Fibroblast of skin of back (primary cell): Measurements from ENCODE around the gene MGAT5.

Experiments
- DNase-seq: peaks from one replicate; pipeline ENCODE4 v3.0.0-alpha.2; 2013

Gene MGAT5

GRCh38 chr2:134402410-134402809, 148.5 kb downstream of the MGAT5 start:
- DNase-seq, result peak; percentile 89

GRCh38 chr2:134405611-134406081, 151.8 kb downstream of the MGAT5 start:
- peak; percentile 37 for DNase-seq

- no peak for DNase-seq
These were observed 152.4 kb downstream of the MGAT5 start for GRCh38 chr2:134406311-134406710.

GRCh38 chr2:134406736-134407135, 152.9 kb downstream of the MGAT5 start:
- DNase-seq, result no peak

GRCh38 chr2:134407154-134407890, 153.4 kb downstream of the MGAT5 start:
- no peak for DNase-seq

DNA sequence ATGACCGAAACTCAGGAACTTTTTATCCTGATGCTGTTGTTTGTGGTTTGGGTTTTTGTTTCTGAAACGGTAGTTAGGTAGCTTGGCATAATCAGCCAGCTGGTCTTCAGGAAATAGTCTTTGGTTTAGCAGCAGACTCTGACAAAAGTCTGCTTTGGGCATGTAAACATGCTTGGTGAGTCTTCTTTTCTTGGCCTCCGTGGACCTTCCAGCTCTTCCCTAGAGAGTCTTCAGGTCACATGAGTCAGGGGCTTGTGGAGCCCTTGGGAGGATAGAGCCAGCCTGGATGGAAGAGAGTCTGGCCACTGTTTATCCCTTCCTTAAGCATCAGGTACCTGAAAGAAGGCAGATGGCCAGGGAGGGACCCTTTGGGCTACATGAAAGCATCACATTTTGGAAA, 154.5 kb downstream of the MGAT5 start:
- DNase-seq, result peak; percentile 73

- peak; percentile 61 for DNase-seq
These were observed 154.9 kb downstream of the MGAT5 start for GRCh38 chr2:134408791-134409190.

GRCh38 chr2:134410006-134410405, 156.1 kb downstream of the MGAT5 start:
- DNase-seq, result no peak

DNA sequence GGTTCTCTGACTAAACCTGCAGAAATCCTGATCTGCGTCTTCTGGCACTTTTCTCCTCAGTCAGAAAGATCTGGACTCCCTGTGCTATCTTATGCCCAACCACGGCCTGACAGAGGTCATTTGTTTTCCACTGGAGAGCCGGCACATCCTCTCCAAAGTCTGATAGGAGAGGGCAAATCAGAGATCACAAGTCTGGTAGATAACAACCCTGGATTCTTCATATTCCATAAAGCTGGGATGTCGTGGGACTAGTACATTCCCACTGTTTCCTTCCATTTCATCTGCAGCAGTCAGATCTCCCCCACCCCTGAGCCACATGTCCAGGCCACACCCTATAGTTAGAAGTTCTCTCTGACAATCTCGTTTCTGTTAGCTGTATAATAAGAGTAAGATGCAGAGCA, 157.0 kb downstream of the MGAT5 start:
- no peak for DNase-seq

GRCh38 chr2:134411279-134411827, 157.5 kb downstream of the MGAT5 start:
- DNase-seq, result no peak

GRCh38 chr2:134411828-134412638, 158.2 kb downstream of the MGAT5 start:
- DNase-seq, result peak; percentile 82

- DNase-seq, result no peak
These were observed 158.7 kb downstream of the MGAT5 start for GRCh38 chr2:134412639-134412999.

GRCh38 chr2:134413430-134413829, 159.6 kb downstream of the MGAT5 start:
- no peak for DNase-seq

DNA sequence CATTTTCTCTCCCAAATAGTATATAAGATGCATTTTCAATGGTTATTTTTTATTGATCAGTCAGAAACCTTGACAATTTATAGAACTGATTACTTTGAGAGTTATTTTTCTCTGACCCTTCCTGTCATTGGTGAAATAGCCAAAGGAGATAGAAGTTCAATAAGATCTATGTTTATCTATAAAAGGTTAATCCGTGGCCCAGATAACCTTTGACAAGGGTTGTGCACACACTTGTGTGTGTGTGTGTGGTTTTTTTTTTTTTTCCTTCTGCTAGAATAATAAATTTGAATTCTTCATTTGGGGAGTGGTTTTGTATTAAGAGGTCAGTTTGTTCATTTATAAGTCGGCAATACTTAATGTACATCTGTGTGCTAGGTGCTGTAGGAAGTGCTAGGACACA, 160.0 kb downstream of the MGAT5 start:
- DNase-seq, result no peak

- no peak for DNase-seq
These were observed 162.1 kb downstream of the MGAT5 start for GRCh38 chr2:134416018-134416417.

- DNase-seq, result no peak
These were observed 162.8 kb downstream of the MGAT5 start for GRCh38 chr2:134416637-134417036.

DNA sequence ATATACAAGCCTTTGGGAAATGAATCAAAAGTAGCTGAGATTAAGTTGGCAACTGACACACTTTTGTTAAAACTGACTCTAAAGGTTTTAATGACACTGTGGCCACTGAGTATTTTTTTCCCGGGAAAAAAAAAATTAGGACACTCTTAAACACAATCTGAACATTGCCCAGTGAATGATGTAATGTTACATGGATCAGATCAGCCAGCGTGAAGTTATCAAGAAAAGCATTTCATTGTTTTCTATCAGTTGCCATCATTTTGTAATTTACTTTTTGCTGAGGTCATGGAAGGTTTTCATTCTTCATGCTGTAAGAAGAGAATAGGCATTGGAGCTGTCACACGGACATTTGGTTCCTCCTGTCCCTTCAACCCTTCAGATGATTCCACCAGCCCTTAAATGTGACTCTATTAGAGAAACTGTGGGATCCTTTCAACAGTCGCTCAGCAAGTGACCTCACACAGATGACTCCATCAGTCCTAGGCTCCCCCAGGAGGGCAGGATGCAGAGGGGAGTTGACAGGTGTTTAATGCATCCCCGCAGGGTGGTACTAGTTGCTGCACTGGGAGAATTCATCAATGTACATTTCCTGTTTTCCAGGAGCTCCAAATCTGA, 164.2 kb downstream of the MGAT5 start:
- no peak for DNase-seq

DNA sequence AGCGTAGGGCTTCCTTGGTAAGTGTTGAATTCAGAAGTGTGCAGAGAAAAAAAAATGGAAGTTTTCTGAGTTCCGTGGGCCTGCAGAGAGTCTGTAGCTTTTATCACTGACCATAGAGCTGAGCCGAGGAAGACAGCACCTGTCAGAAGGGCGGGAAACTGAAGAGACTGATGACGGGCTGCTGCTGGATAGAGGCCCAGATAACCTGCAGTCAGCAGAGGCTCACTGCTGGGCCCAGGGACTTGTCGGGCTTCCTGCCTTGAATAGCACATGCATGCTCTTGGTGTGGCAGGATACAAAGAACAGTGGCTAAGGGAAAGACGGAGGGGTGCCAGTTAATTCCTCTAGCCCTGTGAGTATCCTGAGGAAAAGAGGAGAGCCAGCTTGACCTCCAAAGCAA, 166.4 kb downstream of the MGAT5 start:
- no peak for DNase-seq

GRCh38 chr2:134420920-134421319, 167.0 kb downstream of the MGAT5 start:
- no peak for DNase-seq

GRCh38 chr2:134421556-134422328, 167.9 kb downstream of the MGAT5 start:
- DNase-seq, result peak; percentile 28

- no peak for DNase-seq
These were observed 172.0 kb downstream of the MGAT5 start for GRCh38 chr2:134425724-134426496.

- DNase-seq, result no peak
These were observed 172.8 kb downstream of the MGAT5 start for GRCh38 chr2:134426721-134427120.
